ENCODE results near the gene TANGO6. TPM values are rescaled to one million over a fixed set of nuclear protein-coding genes. Genes with fewer than 3 reads are reported as not detected.

TANGO6 gene
- total RNA-seq, 2 experiments from 2014 or later, result 17.1 to 18.1 TPM

- ATAC-seq (ENCODE audit: poor library complexity) (no peak), DNase-seq (no peak)
- no peak overlapping the region for H3K4me3 Mint-ChIP-seq
- H3K27ac ChIP-seq (ENCODE audit: low read depth in 1 of 2, low read length in 2 of 2), result no peak overlapping the region
- no peak overlapping the region for H3K27ac Mint-ChIP-seq
- POLR2A ChIA-PET, result no interaction called here
- H3K4me1 Mint-ChIP-seq (ENCODE audit: low read depth), result peaks cover 4% of the 10 kb centered on the region
- no peaks in the 10 kb centered on the region for H3K9me3 ChIP-seq (ENCODE audit: control insufficient read depth in 1 of 2, insufficient read depth in 1 of 2, low read length in 2 of 2)
- no peaks in the 10 kb centered on the region for H3K27me3 ChIP-seq (ENCODE audit: control insufficient read depth in 1 of 2, insufficient read depth in 2 of 2, low read length in 2 of 2)
- H3K4me1 ChIP-seq (ENCODE audit: insufficient read depth, low read length), result no peaks in the 10 kb centered on the region
- no peaks in the 10 kb centered on the region for H3K9me3 Mint-ChIP-seq
- TF ChIP-seq CTCF (IDR thresholded peaks at IDR 0.05), result no peak
- intact Hi-C loops (cut with DNase I, micrococcal nuclease), result no loop called here
- peaks cover 68% of the 10 kb centered on the region for H3K36me3 ChIP-seq (ENCODE audit: insufficient read depth, low read length)
- no peaks in the 10 kb centered on the region for H3K27me3 Mint-ChIP-seq
- H3K36me3 Mint-ChIP-seq (ENCODE audit: low read depth), result peaks cover 82% of the 10 kb centered on the region
- CTCF ChIA-PET, result no interaction called here
- H3K4me3 ChIP-seq (ENCODE audit: low read length), result no peak overlapping the region
Observed at GRCh38 chr16:69118468-69118867, 275.1 kb downstream of the TANGO6 start.

- Histone ChIP-seq H3K36me3 (ENCODE audit: insufficient read depth, low read length) (peaks cover 68% of the 10 kb centered on the region), H3K27me3 (ENCODE audit: control insufficient read depth in 1 of 2, insufficient read depth in 2 of 2, low read length in 2 of 2) (no peaks in the 10 kb centered on the region), H3K4me1 (ENCODE audit: insufficient read depth, low read length) (no peaks in the 10 kb centered on the region), H3K9me3 (ENCODE audit: control insufficient read depth in 1 of 2, insufficient read depth in 1 of 2, low read length in 2 of 2) (no peaks in the 10 kb centered on the region), H3K4me3 (ENCODE audit: low read length) (no peak overlapping the region), H3K27ac (ENCODE audit: low read depth in 1 of 2, low read length in 2 of 2) (no peak overlapping the region)
- ChIA-PET POLR2A (no interaction called here), CTCF (no interaction called here)
- ATAC-seq (ENCODE audit: poor library complexity) (no peak), DNase-seq (no peak)
- Mint-ChIP-seq H3K27ac (no peak overlapping the region), H3K27me3 (no peaks in the 10 kb centered on the region), H3K4me1 (ENCODE audit: low read depth) (peaks cover 6% of the 10 kb centered on the region), H3K36me3 (ENCODE audit: low read depth) (peaks cover 79% of the 10 kb centered on the region), H3K4me3 (no peak overlapping the region), H3K9me3 (no peaks in the 10 kb centered on the region)
- intact Hi-C loops (cut with DNase I, micrococcal nuclease), result no loop called here
- no peak for TF ChIP-seq CTCF (IDR thresholded peaks at IDR 0.05)
Observed at GRCh38 chr16:69118994-69119393, 275.7 kb downstream of the TANGO6 start.

GRCh38 chr16:69119536-69119935, 276.2 kb downstream of the TANGO6 start:
- no peak overlapping the region for H3K4me3 ChIP-seq (ENCODE audit: low read length)
- no peaks in the 10 kb centered on the region for H3K27me3 ChIP-seq (ENCODE audit: control insufficient read depth in 1 of 2, insufficient read depth in 2 of 2, low read length in 2 of 2)
- CTCF ChIA-PET, result no interaction called here
- Mint-ChIP-seq H3K27ac (no peak overlapping the region), H3K36me3 (ENCODE audit: low read depth) (peaks cover 76% of the 10 kb centered on the region), H3K9me3 (no peaks in the 10 kb centered on the region), H3K27me3 (no peaks in the 10 kb centered on the region), H3K4me3 (no peak overlapping the region), H3K4me1 (ENCODE audit: low read depth) (peaks cover 9% of the 10 kb centered on the region)
- no peaks in the 10 kb centered on the region for H3K4me1 ChIP-seq (ENCODE audit: insufficient read depth, low read length)
- POLR2A ChIA-PET, result no interaction called here
- TF ChIP-seq CTCF (IDR thresholded peaks at IDR 0.05), result no peak
- H3K9me3 ChIP-seq (ENCODE audit: control insufficient read depth in 1 of 2, insufficient read depth in 1 of 2, low read length in 2 of 2), result no peaks in the 10 kb centered on the region
- no peak for ATAC-seq (ENCODE audit: poor library complexity)
- H3K36me3 ChIP-seq (ENCODE audit: insufficient read depth, low read length), result peaks cover 64% of the 10 kb centered on the region
- intact Hi-C loops (cut with DNase I, micrococcal nuclease), result no loop called here
- DNase-seq, result no peak
- H3K27ac ChIP-seq (ENCODE audit: low read depth in 1 of 2, low read length in 2 of 2), result no peak overlapping the region
